HepG2 (cell line): ENCODE data around the gene SYTL3.

ENCODE experiments used
- EP300 ChIP-seq, 3 experiments: sonication (generic) in 1 of 3; formaldehyde crosslinking in 1 of 3; IDR thresholded peaks; 2 replicates each; pipeline versions ENCODE4 v1.5.1 to v1.6.1; 2011 to 2020; ENCODE audit warnings: low read depth in 2 of 3, low read length in 2 of 3, borderline replicate concordance in 1 of 3, improper control_type of control experiment in 1 of 3, mild to moderate bottlenecking in 1 of 3, missing genetic modification reagents in 1 of 3, moderate library complexity in 1 of 3
- SOX13 ChIP-seq, 3 experiments: fragments of 450-650 bp in 1 of 3; sonication (generic) in 1 of 3; formaldehyde crosslinking in 1 of 3; IDR thresholded peaks in 2 of 3; conservative IDR thresholded peaks in 1 of 3; 2 replicates each; pipeline versions ENCODE4 v1.5.0 to v1.6.1; 2016 to 2020; ENCODE audit warnings: antibody characterized with exemption in 1 of 3, mild to moderate bottlenecking in 1 of 3, missing compliant biosample characterization in 1 of 3, missing genetic modification reagents in 1 of 3, moderate library complexity in 1 of 3
- ZKSCAN1 ChIP-seq: fragments of 150-350 bp; IDR thresholded peaks from 2 replicates; pipeline ENCODE4 v1.6.1; 2014; ENCODE audit warnings: low read length
- ZNF24 ChIP-seq: fragments of 450-650 bp; IDR thresholded peaks from 2 replicates; pipeline ENCODE4 v1.6.1; 2017; ENCODE audit warnings: antibody characterized with exemption, mild to moderate bottlenecking
- ZNF501 ChIP-seq: sonication (generic); formaldehyde crosslinking; IDR thresholded peaks from 2 replicates; pipeline ENCODE4 v1.5.1; 2020; ENCODE audit warnings: mild to moderate bottlenecking, moderate library complexity, missing genetic modification reagents
- TF ChIP-seq, protein P1 (sequence below): sonication (generic); formaldehyde crosslinking; IDR thresholded peaks from 2 replicates; pipeline ENCODE4 v1.4.0; 2020; ENCODE audit warnings: missing genetic modification reagents

DNA sequence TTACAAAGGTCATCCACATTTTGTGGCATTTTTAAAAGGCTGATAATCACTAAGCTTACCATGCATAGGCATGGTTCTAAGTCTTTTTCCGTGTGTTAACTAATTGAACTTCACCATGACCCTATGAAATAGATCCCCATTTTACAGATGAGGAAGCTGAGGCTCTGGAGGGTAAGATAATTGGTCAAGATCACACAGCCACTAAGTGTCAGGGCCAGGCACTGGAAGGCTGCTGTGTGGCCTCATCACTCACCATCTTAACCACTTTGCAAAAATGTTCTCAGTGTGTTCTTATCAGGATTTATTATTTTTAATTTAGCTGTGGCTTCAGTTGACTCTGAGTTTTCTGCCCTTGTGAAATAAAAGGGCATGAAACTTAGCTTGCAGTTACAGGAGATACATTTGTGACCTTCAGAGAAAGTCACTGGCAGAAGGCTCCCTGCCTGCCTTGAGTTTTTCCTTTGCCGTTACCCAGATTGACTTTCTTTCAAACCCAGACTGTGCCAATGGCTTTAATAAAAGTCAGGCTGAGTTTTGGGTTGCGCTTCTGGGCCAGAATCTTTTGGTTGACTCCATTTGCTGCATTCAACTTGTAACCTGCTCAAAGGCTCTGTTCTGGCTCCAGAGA lies 87.3 kb downstream of the SYTL3 start:
- TF ChIP-seq ZNF24 (no peak), EP300 (IDR thresholded peaks at IDR 0.05; ENCODE audit: low read depth in 2 of 2, low read length in 2 of 2) (no peak), EP300 (CRISPR knock-in tag; IDR thresholded peaks at IDR 0.05; ENCODE audit: borderline replicate concordance) (no peak), ZNF501 (CRISPR knock-in tag) (no peak), ZKSCAN1 (no peak), SOX13 (IDR thresholded peaks at IDR 0.05) (no peak), SOX13 (CRISPR knock-in tag; conservative IDR thresholded peaks at IDR 0.05 in 1 of 2, IDR thresholded peaks at IDR 0.05 in 1 of 2) (no peak)
- TF ChIP-seq, protein P1, sequence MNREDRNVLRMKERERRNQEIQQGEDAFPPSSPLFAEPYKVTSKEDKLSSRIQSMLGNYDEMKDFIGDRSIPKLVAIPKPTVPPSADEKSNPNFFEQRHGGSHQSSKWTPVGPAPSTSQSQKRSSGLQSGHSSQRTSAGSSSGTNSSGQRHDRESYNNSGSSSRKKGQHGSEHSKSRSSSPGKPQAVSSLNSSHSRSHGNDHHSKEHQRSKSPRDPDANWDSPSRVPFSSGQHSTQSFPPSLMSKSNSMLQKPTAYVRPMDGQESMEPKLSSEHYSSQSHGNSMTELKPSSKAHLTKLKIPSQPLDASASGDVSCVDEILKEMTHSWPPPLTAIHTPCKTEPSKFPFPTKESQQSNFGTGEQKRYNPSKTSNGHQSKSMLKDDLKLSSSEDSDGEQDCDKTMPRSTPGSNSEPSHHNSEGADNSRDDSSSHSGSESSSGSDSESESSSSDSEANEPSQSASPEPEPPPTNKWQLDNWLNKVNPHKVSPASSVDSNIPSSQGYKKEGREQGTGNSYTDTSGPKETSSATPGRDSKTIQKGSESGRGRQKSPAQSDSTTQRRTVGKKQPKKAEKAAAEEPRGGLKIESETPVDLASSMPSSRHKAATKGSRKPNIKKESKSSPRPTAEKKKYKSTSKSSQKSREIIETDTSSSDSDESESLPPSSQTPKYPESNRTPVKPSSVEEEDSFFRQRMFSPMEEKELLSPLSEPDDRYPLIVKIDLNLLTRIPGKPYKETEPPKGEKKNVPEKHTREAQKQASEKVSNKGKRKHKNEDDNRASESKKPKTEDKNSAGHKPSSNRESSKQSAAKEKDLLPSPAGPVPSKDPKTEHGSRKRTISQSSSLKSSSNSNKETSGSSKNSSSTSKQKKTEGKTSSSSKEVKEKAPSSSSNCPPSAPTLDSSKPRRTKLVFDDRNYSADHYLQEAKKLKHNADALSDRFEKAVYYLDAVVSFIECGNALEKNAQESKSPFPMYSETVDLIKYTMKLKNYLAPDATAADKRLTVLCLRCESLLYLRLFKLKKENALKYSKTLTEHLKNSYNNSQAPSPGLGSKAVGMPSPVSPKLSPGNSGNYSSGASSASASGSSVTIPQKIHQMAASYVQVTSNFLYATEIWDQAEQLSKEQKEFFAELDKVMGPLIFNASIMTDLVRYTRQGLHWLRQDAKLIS (CRISPR knock-in tag) = no peak
